Measurements from ENCODE around the gene PDC.

DNA sequence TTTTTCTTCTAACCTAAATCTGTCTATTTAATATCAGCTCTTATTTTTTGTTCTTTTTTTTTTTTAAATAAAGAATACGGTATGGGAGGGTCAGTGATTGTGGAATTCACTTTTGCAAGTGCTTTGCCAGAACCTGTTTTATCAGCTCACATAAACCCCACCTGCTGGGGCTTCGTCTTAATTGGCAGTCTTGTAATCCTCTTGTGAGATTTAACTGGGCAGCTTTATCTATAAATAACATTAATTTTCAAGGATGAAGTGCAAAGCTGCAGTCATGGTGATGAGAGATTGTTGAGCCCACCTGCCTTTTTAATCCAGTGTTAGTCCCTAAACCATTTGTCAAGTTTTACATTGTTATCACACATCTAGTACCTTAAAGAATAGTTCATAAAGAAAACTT lies 18.2 kb upstream of the PDC start:
- no peak for TF ChIP-seq CTCF (IDR thresholded peaks at IDR 0.05)
- no peak for TF ChIP-seq POLR2A (IDR thresholded peaks at IDR 0.05)
